Measurements from ENCODE around the gene CELF4.
A peak's percentile ranks its signal among the peaks of the same experiment; 100 is the strongest.

The CELF4 gene

DNA sequence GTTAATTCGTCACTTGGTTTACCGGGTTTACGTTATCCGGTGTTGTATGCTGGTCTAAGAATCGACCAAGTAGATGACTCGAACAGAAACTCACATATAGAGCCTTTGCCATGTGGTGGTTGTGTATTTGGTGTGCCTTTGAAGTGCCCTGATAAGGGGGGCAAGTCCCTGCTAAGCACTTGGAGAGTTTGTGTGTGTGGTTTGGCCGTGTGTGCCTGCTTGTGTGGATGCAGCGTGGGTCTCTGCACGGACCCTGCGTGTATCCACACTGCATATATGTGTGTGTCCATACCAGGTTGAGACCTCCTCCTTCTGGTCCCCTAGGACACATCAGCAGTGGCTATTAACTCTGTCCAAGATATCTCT, 2.4 kb upstream of the CELF4 start:
- Histone ChIP-seq H3K27ac (no peak overlapping the region), H3K9ac (ENCODE audit: insufficient read length) (no peak overlapping the region), H3K4me3 (no peak overlapping the region), H3K36me3 (ENCODE audit: insufficient read depth, low read length) (no peaks in the 10 kb centered on the region), H3K9me3 (ENCODE audit: low read depth, low read length) (no peaks in the 10 kb centered on the region)
- DNase-seq (ENCODE audit: low read depth, low spot score) = no peak
- TF ChIP-seq EZH2 (IDR thresholded peaks at IDR 0.05) (peak; percentile 60), FOXP2 (optimal IDR thresholded peaks at IDR 0.05; ENCODE audit: control extremely low read depth, extremely low read length, insufficient read depth) (no peak)

DNA sequence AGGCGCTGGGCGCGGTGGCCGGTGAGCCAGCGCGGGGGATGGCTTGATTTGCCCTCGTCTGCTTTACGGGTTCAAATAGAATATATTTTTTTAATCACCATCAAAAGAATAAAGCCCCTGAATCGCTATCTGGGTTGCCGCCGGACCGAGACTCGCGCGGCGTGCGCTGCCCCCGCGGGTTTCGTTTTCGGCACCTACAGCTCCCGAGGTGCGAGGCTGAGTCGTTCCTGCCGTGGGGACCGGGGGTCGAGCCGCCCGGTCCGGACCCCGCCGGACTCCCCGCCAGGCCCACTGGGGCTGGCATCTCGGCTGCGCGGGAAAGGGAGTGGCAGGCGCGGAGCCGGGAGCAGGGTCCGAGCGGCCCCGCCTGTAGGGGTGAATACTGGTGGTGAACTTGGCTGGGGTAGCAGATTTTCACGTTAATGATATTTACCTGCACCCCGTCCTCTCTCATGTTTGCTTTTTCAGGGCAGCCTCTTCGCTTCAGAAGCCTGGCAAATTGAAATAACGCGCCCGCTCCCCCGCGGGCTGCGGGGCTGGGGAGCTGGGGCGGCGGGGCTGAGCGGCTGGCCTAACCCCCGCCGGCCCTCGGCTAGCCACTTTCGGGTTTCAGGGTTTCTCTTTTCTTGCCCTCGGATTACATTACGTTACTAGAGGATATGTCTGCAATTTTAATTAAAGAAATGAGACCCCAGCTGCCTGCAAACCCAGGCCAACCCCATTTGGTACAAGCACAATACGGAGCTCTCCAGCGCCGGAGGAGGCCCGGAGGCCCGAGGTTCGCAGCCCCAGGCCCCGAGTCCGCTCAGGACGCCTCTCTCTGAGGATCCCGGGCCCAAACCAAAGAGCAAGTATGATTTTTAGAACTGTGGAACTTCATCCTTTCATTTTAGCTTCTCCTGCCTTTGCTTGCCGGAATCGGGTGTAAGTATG, 1.7 kb upstream of the CELF4 start:
- Histone ChIP-seq H3K27ac (no peak overlapping the region), H3K4me3 (no peak overlapping the region), H3K36me3 (ENCODE audit: insufficient read depth, low read length) (no peaks in the 10 kb centered on the region), H3K9ac (ENCODE audit: insufficient read length) (no peak overlapping the region), H3K9me3 (ENCODE audit: low read depth, low read length) (no peaks in the 10 kb centered on the region)
- no peak for DNase-seq (ENCODE audit: low read depth, low spot score)
- peak; percentile 60 for TF ChIP-seq EZH2 (IDR thresholded peaks at IDR 0.05)
- no peak for TF ChIP-seq POLR2AphosphoS5 (IDR thresholded peaks at IDR 0.05; ENCODE audit: borderline replicate concordance, low read depth, low read length)

DNA sequence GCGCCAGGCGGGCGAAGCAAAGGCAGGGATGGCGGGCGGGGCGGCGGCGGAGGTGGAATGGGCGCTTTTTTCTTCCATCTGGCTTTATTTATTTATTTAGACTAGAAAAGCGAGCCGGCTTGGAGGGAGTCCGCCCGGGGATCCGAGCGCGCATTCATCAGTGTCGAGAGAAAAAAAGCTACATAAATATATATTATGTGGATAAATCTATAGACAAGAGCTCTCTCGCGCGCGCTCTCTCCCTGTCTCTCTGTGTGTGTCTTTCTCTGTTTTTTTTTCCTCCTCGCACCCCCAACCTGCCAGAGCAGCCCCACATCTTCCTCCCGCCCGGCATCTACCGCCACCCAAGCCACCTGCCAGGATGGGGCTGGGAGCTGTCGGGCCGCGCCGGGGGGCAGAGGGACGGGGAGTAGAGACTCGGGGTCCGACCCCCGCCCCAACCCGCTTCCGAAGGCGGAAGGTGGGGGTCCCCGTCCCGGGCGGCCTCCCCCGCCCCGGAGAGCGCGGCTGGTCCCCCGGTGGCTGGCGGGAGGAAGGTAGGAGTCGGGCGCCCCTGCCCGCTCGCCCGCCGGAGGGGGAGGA, 972 bp upstream of the CELF4 start:
- H3K4me3 ChIP-seq = no peak overlapping the region

DNA sequence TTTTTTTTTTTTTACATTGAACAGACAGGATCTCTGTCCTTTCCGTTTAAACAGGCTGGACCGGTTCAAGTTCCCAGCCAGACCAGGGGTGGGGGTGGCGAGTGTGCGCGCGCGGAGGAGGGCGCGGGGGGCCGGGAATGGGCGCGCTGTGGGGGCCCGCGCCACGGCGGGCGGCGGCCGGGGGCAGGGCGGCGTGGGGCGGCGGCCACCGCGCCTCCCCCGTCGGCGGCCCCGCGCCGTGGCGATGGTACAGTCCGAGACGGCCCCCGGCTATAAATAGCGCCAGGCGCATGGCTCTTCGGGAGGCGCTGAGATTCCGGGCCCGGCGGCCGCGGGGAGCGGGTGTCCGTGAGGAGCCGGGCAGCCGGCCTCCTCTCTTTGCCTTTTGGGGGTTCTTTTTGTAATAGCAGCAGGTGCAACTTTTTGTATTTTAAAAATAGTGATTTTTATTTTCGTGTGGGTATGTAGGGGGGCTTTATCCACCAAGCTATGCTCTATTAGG, 430 bp upstream of the CELF4 start:
- H3K27ac ChIP-seq = no peak overlapping the region
- H3K9ac ChIP-seq (ENCODE audit: insufficient read length) = no peak overlapping the region
- DNase-seq (ENCODE audit: low read depth, low spot score) = no peak
- H3K36me3 ChIP-seq (ENCODE audit: insufficient read depth, low read length) = no peaks in the 10 kb centered on the region
- H3K9me3 ChIP-seq (ENCODE audit: low read depth, low read length) = no peaks in the 10 kb centered on the region
- TF ChIP-seq FOXP2 (optimal IDR thresholded peaks at IDR 0.05; ENCODE audit: control extremely low read depth, extremely low read length, insufficient read depth) (no peak), EZH2 (IDR thresholded peaks at IDR 0.05) (no peak), POLR2AphosphoS5 (IDR thresholded peaks at IDR 0.05; ENCODE audit: borderline replicate concordance, low read depth, low read length) (no peak)
- H3K4me3 ChIP-seq = no peak overlapping the region

More for the DNA sequence above, 972 bp upstream of the CELF4 start:
- no peak for TF ChIP-seq FOXP2 (optimal IDR thresholded peaks at IDR 0.05; ENCODE audit: control extremely low read depth, extremely low read length, insufficient read depth)
- TF ChIP-seq EZH2 (IDR thresholded peaks at IDR 0.05) = peak; percentile 84
- no peak for TF ChIP-seq POLR2AphosphoS5 (IDR thresholded peaks at IDR 0.05; ENCODE audit: borderline replicate concordance, low read depth, low read length)
- H3K36me3 ChIP-seq (ENCODE audit: insufficient read depth, low read length) = no peaks in the 10 kb centered on the region
- no peaks in the 10 kb centered on the region for H3K9me3 ChIP-seq (ENCODE audit: low read depth, low read length)
- no peak for DNase-seq (ENCODE audit: low read depth, low spot score)
- H3K27ac ChIP-seq = no peak overlapping the region
- H3K9ac ChIP-seq (ENCODE audit: insufficient read length) = no peak overlapping the region

DNA sequence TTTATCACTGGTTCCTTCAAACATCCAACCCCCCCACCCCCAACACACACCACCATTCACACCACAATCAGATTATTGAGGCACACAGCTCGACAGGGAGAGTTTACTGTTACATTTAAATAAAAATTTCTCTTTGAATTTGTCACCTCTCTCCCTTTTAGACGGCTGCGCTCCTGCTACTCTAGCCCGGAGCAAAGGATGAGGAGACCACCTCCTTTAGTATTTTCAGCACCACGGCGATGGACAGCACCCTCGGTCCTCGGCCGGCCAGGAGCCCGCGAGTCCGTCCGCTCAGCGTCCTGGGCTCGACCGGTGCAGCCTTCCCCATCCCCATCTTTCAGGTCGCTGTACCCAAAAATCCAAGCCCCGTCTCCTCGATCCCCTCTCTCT, 892 bp downstream of the CELF4 start:
- TF ChIP-seq EZH2 (IDR thresholded peaks at IDR 0.05) = no peak
- no peak for TF ChIP-seq FOXP2 (optimal IDR thresholded peaks at IDR 0.05; ENCODE audit: control extremely low read depth, extremely low read length, insufficient read depth)
- TF ChIP-seq POLR2AphosphoS5 (IDR thresholded peaks at IDR 0.05; ENCODE audit: borderline replicate concordance, low read depth, low read length) = no peak
- Histone ChIP-seq H3K9ac (ENCODE audit: insufficient read length) (no peak overlapping the region), H3K36me3 (ENCODE audit: insufficient read depth, low read length) (no peaks in the 10 kb centered on the region), H3K9me3 (ENCODE audit: low read depth, low read length) (no peaks in the 10 kb centered on the region), H3K27ac (no peak overlapping the region), H3K4me3 (no peak overlapping the region)
- DNase-seq (ENCODE audit: low read depth, low spot score) = no peak

DNA sequence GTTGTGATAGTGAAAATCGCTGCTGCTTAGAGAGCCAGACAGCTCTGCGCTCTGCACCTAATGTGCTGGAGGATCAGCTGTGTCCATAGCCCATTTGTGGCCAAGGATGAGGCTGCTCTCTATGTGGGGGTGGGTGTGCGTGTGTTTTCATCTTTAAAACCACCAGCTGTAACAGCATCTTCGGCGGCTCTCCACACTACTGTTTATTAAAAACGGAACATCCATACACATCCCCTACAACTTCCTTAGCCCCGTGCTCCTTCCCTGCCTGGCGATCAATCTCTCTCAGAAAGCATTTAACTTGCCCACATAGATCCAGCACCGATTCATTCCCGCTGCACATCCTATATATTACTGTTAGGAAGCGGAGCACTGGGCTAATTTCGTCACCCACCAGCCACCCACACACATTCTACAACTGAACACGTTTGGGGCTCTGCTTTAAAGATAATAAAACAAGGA, 1.6 kb downstream of the CELF4 start:
- no peak overlapping the region for H3K27ac ChIP-seq
- no peak overlapping the region for H3K9ac ChIP-seq (ENCODE audit: insufficient read length)
- H3K9me3 ChIP-seq (ENCODE audit: low read depth, low read length) = no peaks in the 10 kb centered on the region
- DNase-seq (ENCODE audit: low read depth, low spot score) = no peak
- TF ChIP-seq FOXP2 (optimal IDR thresholded peaks at IDR 0.05; ENCODE audit: control extremely low read depth, extremely low read length, insufficient read depth) (no peak), EZH2 (IDR thresholded peaks at IDR 0.05) (no peak), POLR2AphosphoS5 (IDR thresholded peaks at IDR 0.05; ENCODE audit: borderline replicate concordance, low read depth, low read length) (no peak)
- no peak overlapping the region for H3K4me3 ChIP-seq
- H3K36me3 ChIP-seq (ENCODE audit: insufficient read depth, low read length) = no peaks in the 10 kb centered on the region

DNA sequence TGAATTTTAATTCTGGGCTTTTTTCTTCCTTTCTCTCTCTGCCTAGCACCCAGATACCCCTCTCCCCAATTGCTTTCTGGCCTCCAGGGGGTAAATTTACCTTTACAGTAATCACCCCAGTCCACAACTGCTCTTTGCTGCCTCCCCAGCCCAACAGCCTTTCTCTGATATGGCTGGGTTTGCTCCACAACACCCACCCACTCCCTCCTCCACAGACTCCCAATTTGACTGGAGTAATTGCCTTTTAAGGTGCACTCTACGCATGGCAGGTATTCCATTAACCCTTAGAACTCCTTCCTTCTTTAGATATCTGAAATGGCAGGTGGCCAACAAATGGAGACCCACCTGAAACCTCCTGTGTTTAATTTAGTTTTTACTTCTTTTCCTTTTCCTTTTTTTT, 3.6 kb downstream of the CELF4 start:
- H3K36me3 ChIP-seq (ENCODE audit: insufficient read depth, low read length) = no peaks in the 10 kb centered on the region
- DNase-seq (ENCODE audit: low read depth, low spot score) = no peak
- TF ChIP-seq EZH2 (IDR thresholded peaks at IDR 0.05) = no peak
- no peak for TF ChIP-seq FOXP2 (optimal IDR thresholded peaks at IDR 0.05; ENCODE audit: control extremely low read depth, extremely low read length, insufficient read depth)
- TF ChIP-seq POLR2AphosphoS5 (IDR thresholded peaks at IDR 0.05; ENCODE audit: borderline replicate concordance, low read depth, low read length) = no peak
- no peaks in the 10 kb centered on the region for H3K9me3 ChIP-seq (ENCODE audit: low read depth, low read length)
- no peak overlapping the region for H3K4me3 ChIP-seq
- H3K27ac ChIP-seq = no peak overlapping the region
- no peak overlapping the region for H3K9ac ChIP-seq (ENCODE audit: insufficient read length)

DNA sequence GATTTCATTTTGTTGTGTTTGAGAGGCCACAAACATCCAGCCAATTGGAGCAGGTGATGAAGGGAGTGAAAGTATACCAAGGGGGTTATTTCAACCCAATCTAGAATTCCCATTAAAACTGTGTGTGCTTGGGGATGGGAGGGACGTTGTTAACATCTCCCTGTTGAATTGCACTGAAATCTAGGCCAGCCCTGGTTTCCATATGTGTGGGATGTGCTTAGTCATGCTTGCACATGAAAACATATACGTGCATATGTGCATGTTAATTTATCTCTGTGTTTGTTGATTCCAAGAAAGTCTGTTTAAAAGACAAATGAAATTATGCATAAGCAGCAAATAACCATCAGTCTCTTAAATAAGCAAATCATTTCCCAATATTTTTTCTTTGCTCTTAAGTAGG, 5.6 kb downstream of the CELF4 start:
- DNase-seq (ENCODE audit: low read depth, low spot score) = no peak
- TF ChIP-seq EZH2 (IDR thresholded peaks at IDR 0.05) (no peak), FOXP2 (optimal IDR thresholded peaks at IDR 0.05; ENCODE audit: control extremely low read depth, extremely low read length, insufficient read depth) (no peak), POLR2AphosphoS5 (IDR thresholded peaks at IDR 0.05; ENCODE audit: borderline replicate concordance, low read depth, low read length) (no peak)

More for the DNA sequence above, 5.6 kb downstream of the CELF4 start:
- no peaks in the 10 kb centered on the region for H3K9me3 ChIP-seq (ENCODE audit: low read depth, low read length)
- H3K36me3 ChIP-seq (ENCODE audit: insufficient read depth, low read length) = no peaks in the 10 kb centered on the region
- no peak overlapping the region for H3K27ac ChIP-seq
- H3K9ac ChIP-seq (ENCODE audit: insufficient read length) = no peak overlapping the region
- no peak overlapping the region for H3K4me3 ChIP-seq

All from SK-N-MC (cell line).